Trophoblast cell (in vitro differentiated cells and primary cell): ENCODE measurements around the gene COL19A1.
A peak's percentile ranks its signal among the peaks of the same experiment; 100 is the strongest.

Source experiments
- DNase-seq, 2 donors: peaks; one replicate each; pipeline ENCODE4 v3.0.0-alpha.2; 2016
- H2AFZ ChIP-seq: 2 replicates; pipeline ENCODE4 v1.6.1; 2013; ENCODE audit warnings: low read length, moderate library complexity, mild to moderate bottlenecking; ENCODE audit not compliant: insufficient read depth, poor library complexity
- H2AK5ac ChIP-seq: 2 replicates; pipeline ENCODE4 v1.6.1; 2013; ENCODE audit warnings: mild to moderate bottlenecking, low read length
- H2BK120ac ChIP-seq: 2 replicates; pipeline ENCODE4 v1.6.1; 2013; ENCODE audit warnings: low read length, mild to moderate bottlenecking, moderate library complexity; ENCODE audit not compliant: insufficient read depth, poor library complexity
- H2BK12ac ChIP-seq: 2 replicates; pipeline ENCODE4 v1.6.1; 2013; ENCODE audit warnings: mild to moderate bottlenecking, low read length, moderate library complexity
- H2BK5ac ChIP-seq: 2 replicates; pipeline ENCODE4 v1.6.1; 2013; ENCODE audit warnings: low read length, low read depth, moderate library complexity, mild to moderate bottlenecking; ENCODE audit not compliant: poor library complexity
- H3K14ac ChIP-seq: 2 replicates; pipeline ENCODE4 v1.6.1; 2013; ENCODE audit warnings: mild to moderate bottlenecking, low read length
- H3K18ac ChIP-seq: 2 replicates; pipeline ENCODE4 v1.6.1; 2013; ENCODE audit warnings: mild to moderate bottlenecking, low read length
- H3K23ac ChIP-seq: 2 replicates; pipeline ENCODE4 v1.6.1; 2013; ENCODE audit warnings: low read length
- H3K27ac ChIP-seq: 2 replicates; pipeline ENCODE4 v1.5.1; 2013; ENCODE audit warnings: low read depth, mild to moderate bottlenecking, inconsistent platforms, low read length, moderate library complexity
- H3K27me3 ChIP-seq: 2 replicates; pipeline ENCODE4 v1.6.1; 2013; ENCODE audit warnings: inconsistent platforms, mild to moderate bottlenecking, low read length, moderate library complexity; ENCODE audit not compliant: insufficient read depth
- H3K36me3 ChIP-seq, 2 experiments: 1 replicate in 1 of 2; 2 replicates in 1 of 2; pipeline ENCODE4 v1.6.1; 2013; ENCODE audit warnings: low read length in 2 of 2, mild to moderate bottlenecking in 2 of 2, moderate library complexity in 1 of 2; ENCODE audit not compliant: insufficient read depth in 2 of 2, control insufficient read depth in 1 of 2
- H3K4ac ChIP-seq: 2 replicates; pipeline ENCODE4 v1.6.1; 2013; ENCODE audit warnings: low read depth, mild to moderate bottlenecking, low read length, moderate library complexity
- H3K4me1 ChIP-seq, 2 experiments: 1 replicate in 1 of 2; 2 replicates in 1 of 2; pipeline ENCODE4 v1.6.1; 2013; ENCODE audit warnings: low read length in 2 of 2, mild to moderate bottlenecking in 2 of 2, moderate library complexity in 1 of 2; ENCODE audit not compliant: insufficient read depth in 2 of 2, control insufficient read depth in 1 of 2
- H3K4me2 ChIP-seq: 2 replicates; pipeline ENCODE4 v1.6.1; 2013; ENCODE audit warnings: inconsistent platforms, mild to moderate bottlenecking, low read length, moderate library complexity
- H3K4me3 ChIP-seq: 2 replicates; pipeline ENCODE4 v1.5.1; 2013; ENCODE audit warnings: mild to moderate bottlenecking, low read depth, low read length, inconsistent platforms
- H3K79me1 ChIP-seq: one replicate; pipeline ENCODE4 v1.6.1; 2013; ENCODE audit warnings: low read length
- H3K79me2 ChIP-seq: 2 replicates; pipeline ENCODE4 v1.6.1; 2013; ENCODE audit warnings: low read length, mild to moderate bottlenecking; ENCODE audit not compliant: control insufficient read depth, insufficient read depth, poor library complexity
- H3K9ac ChIP-seq: 2 replicates; pipeline ENCODE4 v1.6.1; 2013; ENCODE audit warnings: mild to moderate bottlenecking, low read length
- H3K9me3 ChIP-seq: 2 replicates; pipeline ENCODE4 v1.6.1; 2013; ENCODE audit warnings: low read depth, mild to moderate bottlenecking, control low read depth, inconsistent platforms, low read length; ENCODE audit not compliant: insufficient read depth
- H4K12ac ChIP-seq: 2 replicates; pipeline ENCODE4 v1.6.1; 2013; ENCODE audit warnings: low read depth, mild to moderate bottlenecking, low read length, moderate library complexity
- H4K8ac ChIP-seq: 2 replicates; pipeline ENCODE4 v1.6.1; 2013; ENCODE audit warnings: low read depth, mild to moderate bottlenecking, low read length, moderate library complexity
- H4K91ac ChIP-seq: one replicate; pipeline ENCODE4 v1.6.1; 2013; ENCODE audit warnings: low read depth, mild to moderate bottlenecking, low read length, moderate library complexity
- WGBS: extraction: QIAGEN DNeasy Blood & Tissue Kit; methylation state at CpG from one replicate; pipeline ENCODE4 v1.1.7; 2013; ENCODE audit warnings: missing lambda C conversion rate; ENCODE audit not compliant: insufficient read length, insufficient coverage; ENCODE audit errors: extremely low coverage; 5-methylcytosine and 5-hydroxymethylcytosine counted together

Gene COL19A1

DNA sequence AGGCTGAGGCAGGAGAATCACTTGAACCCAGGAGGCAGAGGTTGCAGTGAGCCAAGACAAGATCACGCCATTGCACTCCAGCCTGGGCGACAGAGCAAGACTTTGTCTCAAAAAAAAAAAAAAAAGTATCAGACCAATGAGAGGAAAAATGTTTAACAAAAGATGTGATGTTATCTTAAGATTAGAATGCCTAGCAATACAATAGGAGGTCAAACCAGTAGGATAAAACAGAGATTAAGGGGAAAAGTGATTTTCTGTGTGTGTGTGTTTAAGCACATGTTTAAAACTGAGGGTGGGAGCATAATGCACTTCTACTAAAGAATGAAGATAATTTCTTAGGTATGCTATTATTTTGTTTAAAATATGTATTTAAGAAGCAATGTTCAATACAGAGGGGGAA is 17.9 kb downstream of the COL19A1 start:
- H4K91ac ChIP-seq: no peak overlapping the region
- no peak overlapping the region for H3K9ac ChIP-seq
- H2BK5ac ChIP-seq: no peak overlapping the region
- peaks cover 2% of the 10 kb centered on the region for H3K9me3 ChIP-seq
- no peak overlapping the region for H3K4me2 ChIP-seq
- DNase-seq: no peak
- no peak overlapping the region for H3K23ac ChIP-seq
- H3K36me3 ChIP-seq: peaks cover 0 to 1% of the 10 kb centered on the region in 2 experiments
- H2BK120ac ChIP-seq: no peak overlapping the region
- H3K79me2 ChIP-seq: no peaks in the 10 kb centered on the region
- no peak overlapping the region for H2BK12ac ChIP-seq
- no CpG with 5 or more reads among the region's 2 CpGs for WGBS
- no peaks in the 10 kb centered on the region for H3K79me1 ChIP-seq
- no peak overlapping the region for H3K18ac ChIP-seq
- H3K4ac ChIP-seq: no peak overlapping the region
- no peak overlapping the region for H4K12ac ChIP-seq
- H3K4me1 ChIP-seq: peaks cover 0 to 4% of the 10 kb centered on the region in 2 experiments
- H2AFZ ChIP-seq: no peak overlapping the region
- H2AK5ac ChIP-seq: no peak overlapping the region
- no peak overlapping the region for H3K14ac ChIP-seq
- no peaks in the 10 kb centered on the region for H3K27me3 ChIP-seq
- H3K27ac ChIP-seq: no peak overlapping the region
- no peak overlapping the region for H3K4me3 ChIP-seq
- H4K8ac ChIP-seq: no peak overlapping the region

DNA sequence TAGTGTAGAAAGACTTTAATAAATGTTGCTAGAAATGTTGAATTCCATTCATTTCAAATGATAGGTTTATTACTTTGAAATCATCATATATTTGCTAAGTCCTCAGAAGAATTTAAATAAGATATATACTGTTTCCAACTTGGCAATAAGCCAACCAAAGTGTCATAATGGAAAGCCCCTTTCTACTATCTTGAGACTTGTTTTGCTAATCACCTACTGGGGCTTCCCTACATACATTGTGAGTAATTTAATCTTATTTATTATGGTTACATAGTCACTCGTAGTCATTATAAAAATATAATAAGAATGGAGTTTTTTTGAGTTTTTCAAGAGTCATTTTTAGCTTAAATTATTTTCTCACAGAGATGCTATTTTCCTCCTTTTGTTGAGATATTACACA is 20.7 kb downstream of the COL19A1 start:
- H4K8ac ChIP-seq: no peak overlapping the region
- no CpG with 5 or more reads among the region's 1 CpG for WGBS
- H3K4me2 ChIP-seq: no peak overlapping the region
- no peak overlapping the region for H4K91ac ChIP-seq
- no peak overlapping the region for H2BK5ac ChIP-seq
- peaks cover 2% of the 10 kb centered on the region for H3K9me3 ChIP-seq
- H3K14ac ChIP-seq: no peak overlapping the region
- peaks cover 4 to 10% of the 10 kb centered on the region in 2 experiments for H3K4me1 ChIP-seq
- no peak overlapping the region for H3K9ac ChIP-seq
- H2AK5ac ChIP-seq: no peak overlapping the region
- H3K27ac ChIP-seq: no peak overlapping the region
- no peak overlapping the region for H2BK12ac ChIP-seq
- DNase-seq: no peak
- no peak overlapping the region for H4K12ac ChIP-seq
- H3K27me3 ChIP-seq: no peaks in the 10 kb centered on the region
- H3K79me2 ChIP-seq: no peaks in the 10 kb centered on the region
- H3K79me1 ChIP-seq: peaks cover 9% of the 10 kb centered on the region
- no peak overlapping the region for H3K4me3 ChIP-seq
- no peak overlapping the region for H2BK120ac ChIP-seq
- no peak overlapping the region for H3K23ac ChIP-seq
- H3K18ac ChIP-seq: no peak overlapping the region
- H2AFZ ChIP-seq: no peak overlapping the region
- H3K36me3 ChIP-seq: peaks cover 0 to 1% of the 10 kb centered on the region in 2 experiments
- H3K4ac ChIP-seq: no peak overlapping the region

DNA sequence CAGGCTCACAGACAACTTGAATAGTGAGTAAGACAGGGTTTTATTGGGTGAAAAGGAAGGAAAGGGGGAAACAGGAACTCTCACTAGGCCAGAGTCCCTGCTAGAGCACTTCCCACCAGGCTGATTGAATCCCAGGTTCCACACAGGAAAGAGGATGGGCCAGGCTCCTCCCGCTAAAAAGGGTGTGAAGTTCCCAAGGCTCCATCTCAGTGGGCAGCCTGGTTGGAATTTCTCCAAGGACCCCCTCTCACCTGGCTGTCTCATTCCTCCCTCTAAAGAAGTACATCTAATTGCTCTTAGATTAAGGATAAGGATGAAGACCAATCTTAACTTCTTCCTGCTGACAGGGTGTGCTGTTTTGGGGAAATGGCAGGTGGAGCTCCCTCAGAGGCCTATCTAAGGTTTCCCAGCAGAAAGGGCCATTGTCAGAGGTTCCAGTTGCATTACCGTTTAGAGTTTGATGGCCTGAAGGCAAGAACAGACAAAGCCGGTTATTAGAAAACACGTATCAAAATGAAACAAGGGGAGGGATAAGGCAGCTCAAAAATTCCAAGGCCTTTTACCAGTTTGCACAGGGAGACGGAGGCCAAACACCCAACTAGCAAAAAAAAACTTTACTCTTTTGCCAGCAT is 21.5 kb downstream of the COL19A1 start:
- H3K14ac ChIP-seq: no peak overlapping the region
- no CpG with 5 or more reads among the region's 5 CpGs for WGBS

DNA sequence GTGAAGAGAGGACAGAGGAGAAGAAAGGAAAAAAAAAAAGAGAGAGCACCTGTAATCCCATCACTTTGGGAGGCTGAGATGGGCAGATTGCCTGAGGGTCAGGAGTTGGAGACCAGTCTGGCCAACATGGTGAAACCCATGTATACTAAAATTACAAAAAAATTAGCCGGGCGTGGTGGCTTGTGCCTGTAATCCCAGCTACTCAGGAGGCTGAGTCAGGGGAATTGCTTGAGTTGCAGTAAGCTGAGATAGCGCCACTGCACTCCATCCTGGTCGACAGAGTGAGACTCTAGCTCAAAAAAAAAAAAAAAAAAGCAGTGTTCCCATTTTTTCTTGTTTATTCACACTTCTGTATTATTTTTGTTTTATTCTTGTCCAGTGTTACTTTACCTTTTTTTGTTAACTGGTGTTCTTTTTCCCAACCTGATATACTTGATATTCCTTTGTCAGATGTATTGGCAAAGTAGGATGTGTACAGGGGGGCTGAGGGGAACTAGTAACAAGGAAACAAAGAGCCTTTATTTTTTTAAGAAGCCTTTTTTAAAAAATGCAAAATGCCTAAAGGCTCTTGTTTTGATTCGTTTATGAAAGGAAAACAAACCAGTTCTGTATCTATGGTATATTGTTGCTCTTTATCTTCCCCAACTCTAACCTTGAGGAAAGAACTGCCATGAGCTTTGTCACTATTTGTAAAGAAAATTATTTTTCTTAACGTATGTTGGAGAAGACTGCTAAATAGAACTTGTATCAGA is 22.3 kb downstream of the COL19A1 start:
- no peak overlapping the region for H3K4ac ChIP-seq
- no peak overlapping the region for H2BK120ac ChIP-seq
- peaks cover 9% of the 10 kb centered on the region for H3K79me1 ChIP-seq
- no peak overlapping the region for H2AK5ac ChIP-seq
- H4K8ac ChIP-seq: no peak overlapping the region
- H3K9me3 ChIP-seq: peaks cover 2% of the 10 kb centered on the region
- no peaks in the 10 kb centered on the region for H3K79me2 ChIP-seq
- WGBS: no CpG with 5 or more reads among the region's 6 CpGs
- H3K36me3 ChIP-seq: peaks cover 0 to 1% of the 10 kb centered on the region in 2 experiments
- H4K91ac ChIP-seq: no peak overlapping the region
- no peak overlapping the region for H3K4me2 ChIP-seq
- no peak overlapping the region for H3K4me3 ChIP-seq
- H3K4me1 ChIP-seq: peaks cover 4 to 6% of the 10 kb centered on the region in 2 experiments
- no peak overlapping the region for H3K27ac ChIP-seq
- H3K27me3 ChIP-seq: no peaks in the 10 kb centered on the region
- no peak overlapping the region for H3K14ac ChIP-seq
- H3K9ac ChIP-seq: no peak overlapping the region
- H2BK12ac ChIP-seq: no peak overlapping the region
- DNase-seq: no peak
- H4K12ac ChIP-seq: no peak overlapping the region
- no peak overlapping the region for H2BK5ac ChIP-seq
- H2AFZ ChIP-seq: no peak overlapping the region
- no peak overlapping the region for H3K18ac ChIP-seq
- H3K23ac ChIP-seq: no peak overlapping the region

More for the DNA sequence above, 21.5 kb downstream of the COL19A1 start:
- Histone ChIP-seq H3K9me3 (peaks cover 2% of the 10 kb centered on the region), H2AFZ (no peak overlapping the region), H3K9ac (no peak overlapping the region), H4K8ac (no peak overlapping the region), H2BK12ac (peak overlapping the region; percentile 80), H2BK120ac (no peak overlapping the region), H3K79me1 (peaks cover 9% of the 10 kb centered on the region), H4K12ac (no peak overlapping the region), H3K36me3 (peaks cover 0 to 1% of the 10 kb centered on the region in 2 experiments), H3K79me2 (no peaks in the 10 kb centered on the region), H3K23ac (no peak overlapping the region), H3K4ac (no peak overlapping the region), H4K91ac (no peak overlapping the region), H2BK5ac (no peak overlapping the region), H3K4me1 (peaks cover 4 to 10% of the 10 kb centered on the region in 2 experiments), H3K27ac (no peak overlapping the region), H3K27me3 (no peaks in the 10 kb centered on the region), H3K18ac (no peak overlapping the region), H3K4me2 (no peak overlapping the region), H2AK5ac (peak overlapping the region; percentile 56), H3K4me3 (no peak overlapping the region)
- no peak for DNase-seq
